ENCODE results near the gene ALK. TPM values are rescaled to one million over a fixed set of nuclear protein-coding genes. Genes with fewer than 3 reads are reported as not detected.

Gene ALK
- total RNA-seq, 1 experiment from 2014 or later: not detected

DNA sequence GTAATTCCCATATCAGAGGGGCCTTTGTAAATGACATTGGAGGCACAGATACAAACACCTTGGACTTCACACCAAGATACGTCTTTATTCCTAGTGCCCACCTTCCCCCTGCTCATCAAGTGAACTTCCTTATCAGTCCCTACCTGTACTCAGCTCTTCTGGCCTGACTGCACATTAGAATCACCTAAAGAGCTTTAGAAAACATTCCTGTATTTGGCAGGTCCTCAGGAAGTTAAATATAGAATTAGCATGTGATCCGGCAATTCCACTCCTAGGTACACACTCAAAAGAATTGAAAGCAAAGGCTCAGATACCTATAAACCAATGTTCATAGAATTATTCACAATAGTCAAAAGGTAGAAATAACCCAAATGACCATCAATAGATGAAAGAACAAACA is 46.6 kb downstream of the ALK start:
- Histone ChIP-seq H3K4ac (ENCODE audit: low read depth, low read length) (no peak overlapping the region), H3K23me2 (ENCODE audit: insufficient read length, low read depth, low read length, poor library complexity, severe bottlenecking) (peaks cover 4% of the 10 kb centered on the region), H2BK12ac (ENCODE audit: insufficient read length, low read depth, low read length) (no peak overlapping the region), H3K4me2 (ENCODE audit: insufficient read depth, insufficient read length, low read length) (no peak overlapping the region), H3K79me1 (ENCODE audit: insufficient read depth, low read depth, low read length, poor library complexity, severe bottlenecking) (no peaks in the 10 kb centered on the region), H3K56ac (ENCODE audit: insufficient read length, low read depth, low read length) (no peak overlapping the region), H2AFZ (ENCODE audit: low read length) (no peak overlapping the region), H3K23ac (ENCODE audit: insufficient read length, low read depth, low read length) (no peak overlapping the region), H2BK15ac (ENCODE audit: low read depth, low read length) (no peak overlapping the region), H3K9me3 (ENCODE audit: control insufficient read depth, low read depth, low read length) (no peaks in the 10 kb centered on the region), H3K27me3 (ENCODE audit: insufficient read depth, low read length) (no peaks in the 10 kb centered on the region), H3K14ac (ENCODE audit: insufficient read depth, low read length) (no peak overlapping the region), H4K20me1 (ENCODE audit: control insufficient read depth, insufficient read depth, insufficient read length) (no peaks in the 10 kb centered on the region), H3K27ac (ENCODE audit: insufficient read length, low read depth, low read length) (no peak overlapping the region), H3K79me2 (ENCODE audit: insufficient read depth, low read length) (no peaks in the 10 kb centered on the region), H2BK5ac (ENCODE audit: insufficient read length, low read length) (no peak overlapping the region), H3T11ph (ENCODE audit: low read length) (no peak overlapping the region), H2BK120ac (ENCODE audit: low read depth, low read length, poor library complexity, severe bottlenecking) (no peak overlapping the region), H4K91ac (ENCODE audit: insufficient read length, low read depth, low read length) (no peak overlapping the region), H3K18ac (ENCODE audit: insufficient read length, low read depth, low read length) (no peak overlapping the region), H3K9ac (ENCODE audit: extremely low read depth, insufficient read length, low read length) (no peak overlapping the region), H2BK20ac (ENCODE audit: low read depth, low read length, poor library complexity, severe bottlenecking) (no peak overlapping the region), H3K4me1 (ENCODE audit: insufficient read depth, low read length) (no peaks in the 10 kb centered on the region), H4K8ac (replicated peaks; ENCODE audit: insufficient read length, low read depth, low read length) (no peak overlapping the region), H2AK5ac (ENCODE audit: insufficient read length, low read length) (no peak overlapping the region), H4K5ac (ENCODE audit: insufficient read length, low read depth, low read length) (no peak overlapping the region)
- no CpG with 5 or more reads among the region's 2 CpGs for WGBS (ENCODE audit: extremely low coverage, insufficient read length, low lambda C conversion rate)
- TF ChIP-seq, protein P1, sequence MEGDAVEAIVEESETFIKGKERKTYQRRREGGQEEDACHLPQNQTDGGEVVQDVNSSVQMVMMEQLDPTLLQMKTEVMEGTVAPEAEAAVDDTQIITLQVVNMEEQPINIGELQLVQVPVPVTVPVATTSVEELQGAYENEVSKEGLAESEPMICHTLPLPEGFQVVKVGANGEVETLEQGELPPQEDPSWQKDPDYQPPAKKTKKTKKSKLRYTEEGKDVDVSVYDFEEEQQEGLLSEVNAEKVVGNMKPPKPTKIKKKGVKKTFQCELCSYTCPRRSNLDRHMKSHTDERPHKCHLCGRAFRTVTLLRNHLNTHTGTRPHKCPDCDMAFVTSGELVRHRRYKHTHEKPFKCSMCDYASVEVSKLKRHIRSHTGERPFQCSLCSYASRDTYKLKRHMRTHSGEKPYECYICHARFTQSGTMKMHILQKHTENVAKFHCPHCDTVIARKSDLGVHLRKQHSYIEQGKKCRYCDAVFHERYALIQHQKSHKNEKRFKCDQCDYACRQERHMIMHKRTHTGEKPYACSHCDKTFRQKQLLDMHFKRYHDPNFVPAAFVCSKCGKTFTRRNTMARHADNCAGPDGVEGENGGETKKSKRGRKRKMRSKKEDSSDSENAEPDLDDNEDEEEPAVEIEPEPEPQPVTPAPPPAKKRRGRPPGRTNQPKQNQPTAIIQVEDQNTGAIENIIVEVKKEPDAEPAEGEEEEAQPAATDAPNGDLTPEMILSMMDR (conservative IDR thresholded peaks at IDR 0.05): no peak
- DNase-seq: no peak
- Mint-ChIP-seq H3K27ac (no peak overlapping the region), H3K4me3 (no peak overlapping the region), H3K4me1 (no peaks in the 10 kb centered on the region), H3K27me3 (ENCODE audit: low read depth) (peaks cover 5% of the 10 kb centered on the region), H3K36me3 (ENCODE audit: insufficient read depth in 1 of 3, low read depth in 3 of 3) (no peaks in the 10 kb centered on the region), H3K9me3 (no peaks in the 10 kb centered on the region)
